Esophagus muscularis mucosa (tissue), 4 donors: Measurements from ENCODE around the gene KRTAP19-6. TPM values are rescaled to one million over a fixed set of nuclear protein-coding genes. Genes with fewer than 3 reads are reported as not detected.

ENCODE experiments used
- DNase-seq: peaks from one replicate; pipeline ENCODE4 v3.0.0-alpha.2; 2017; ENCODE audit errors: extremely low spot score
- H3K27ac ChIP-seq, 4 donors: fragments of 200-600 bp; sonication (generic); replicated peaks in 1 of 4; 1 replicate in 3 of 4; 2 replicates in 1 of 4; pipeline ENCODE4 v1.5.1; 2016 to 2019; ENCODE audit warnings: mild to moderate bottlenecking in 1 of 4
- H3K27me3 ChIP-seq, 4 donors: fragments of 200-600 bp; sonication (generic); one replicate each; pipeline versions ENCODE4 v1.5.1 to v1.6.0; 2016 to 2019
- H3K36me3 ChIP-seq, 4 donors: fragments of 200-600 bp; sonication (generic); one replicate each; pipeline ENCODE4 v1.5.1; 2016 to 2019
- H3K4me1 ChIP-seq, 4 donors: fragments of 200-600 bp; sonication (generic); one replicate each; pipeline ENCODE4 v1.5.1; 2016 to 2019
- H3K4me3 ChIP-seq, 4 donors: fragments of 200-600 bp; sonication (generic); 1 replicate in 2 of 4; 2 replicates in 2 of 4; pipeline ENCODE4 v1.5.1; 2016 to 2019; ENCODE audit warnings: mild to moderate bottlenecking in 4 of 4, moderate library complexity in 1 of 4
- H3K9me3 ChIP-seq, 4 donors: fragments of 200-600 bp; sonication (generic); 1 replicate in 3 of 4; 2 replicates in 1 of 4; pipeline ENCODE4 v1.5.1; 2016 to 2019
- EP300 ChIP-seq: sonication (generic); formaldehyde crosslinking; IDR thresholded peaks from one replicate; pipeline ENCODE4 v1.6.1; 2017; ENCODE audit warnings: antibody characterized with exemption
- POLR2A ChIP-seq: fragments of 450-650 bp; IDR thresholded peaks from one replicate; pipeline ENCODE4 v1.6.1; 2017; ENCODE audit warnings: antibody characterized with exemption, moderate library complexity, mild to moderate bottlenecking, low read depth
- POLR2AphosphoS5 ChIP-seq, 2 donors: sonication (generic); formaldehyde crosslinking; IDR thresholded peaks; one replicate each; pipeline ENCODE4 v1.6.1; 2017; ENCODE audit warnings: antibody characterized with exemption in 2 of 2
- WGBS: methylation state at CpG from one replicate; pipeline ENCODE4 v1.1.5; 2018; 5-methylcytosine and 5-hydroxymethylcytosine counted together
- intact Hi-C: fragments of 100-400 bp; cut with DNase I; formaldehyde crosslinking; loops from one replicate; pipeline ENCODE4 v1.15.1; 2023
- small RNA-seq, 3 donors: library from RNA; depleted of rRNA; stranded (forward); fragments of <200 nt; gene quantifications; one replicate each; pipeline ENCODE3, GENCODE V24; 2016
- total RNA-seq, 4 donors: library from RNA; depleted of rRNA; stranded (reverse); fragments of >200 nt; gene quantifications; one replicate each; pipeline versions ENCODE4 v1.1.0 to v1.2.1, GENCODE V29; 2016
- TF ChIP-seq, protein P1 (sequence below), 3 experiments: fragments of 200-600 bp in 2 of 3; fragments of 450-650 bp in 1 of 3; sonication (generic) in 2 of 3; IDR thresholded peaks; one replicate each; pipeline ENCODE4 v1.5.1; 2017 to 2019; ENCODE audit warnings: antibody characterized with exemption in 3 of 3, mild to moderate bottlenecking in 2 of 3, moderate library complexity in 1 of 3

Gene KRTAP19-6
- total RNA-seq, 4 donors from 2014 or later, result not detected

DNA sequence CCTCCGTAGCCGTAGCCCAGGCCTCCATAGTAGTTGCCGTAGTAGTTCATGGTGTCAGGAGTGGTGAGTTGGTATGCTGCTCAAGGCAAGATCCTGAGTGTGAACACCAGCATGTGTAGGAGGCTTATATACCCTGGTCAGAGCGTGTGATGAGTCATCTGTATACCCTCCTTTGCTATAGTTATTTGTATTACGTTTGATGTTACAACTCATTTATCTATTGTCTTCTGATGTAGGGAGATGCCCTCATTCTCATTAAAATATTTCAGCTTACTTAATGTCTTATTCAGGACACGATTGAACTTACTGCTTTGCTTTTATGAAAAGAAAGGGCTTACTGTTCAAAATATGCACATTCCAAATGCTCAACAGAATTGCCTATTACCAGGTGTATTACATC lies 39.6 kb downstream of the KRTAP19-6 start, which contains the start of gene KRTAP19-5:
TSS of gene KRTAP19-5 (minus strand) at position 101 of the 400 bp plus-strand sequence. CDS start at position 50, 51 bp downstream.
- H3K27me3 ChIP-seq, result no peaks in the 10 kb centered on the region
- intact Hi-C loops, result no loop called here
- no peaks in the 10 kb centered on the region for H3K4me1 ChIP-seq
- DNase-seq, result no peak
- WGBS, result 61% methylated on average over 6 of the region's 6 CpGs
- no peaks in the 10 kb centered on the region for H3K9me3 ChIP-seq
- no peak within 1 kb of the TSS for H3K27ac ChIP-seq
- no peak within 1 kb of the TSS for H3K4me3 ChIP-seq
- TF ChIP-seq POLR2AphosphoS5 (IDR thresholded peaks at IDR 0.05), result no peak
- no peak for TF ChIP-seq POLR2A
- TF ChIP-seq EP300, result no peak
- TF ChIP-seq, protein P1, sequence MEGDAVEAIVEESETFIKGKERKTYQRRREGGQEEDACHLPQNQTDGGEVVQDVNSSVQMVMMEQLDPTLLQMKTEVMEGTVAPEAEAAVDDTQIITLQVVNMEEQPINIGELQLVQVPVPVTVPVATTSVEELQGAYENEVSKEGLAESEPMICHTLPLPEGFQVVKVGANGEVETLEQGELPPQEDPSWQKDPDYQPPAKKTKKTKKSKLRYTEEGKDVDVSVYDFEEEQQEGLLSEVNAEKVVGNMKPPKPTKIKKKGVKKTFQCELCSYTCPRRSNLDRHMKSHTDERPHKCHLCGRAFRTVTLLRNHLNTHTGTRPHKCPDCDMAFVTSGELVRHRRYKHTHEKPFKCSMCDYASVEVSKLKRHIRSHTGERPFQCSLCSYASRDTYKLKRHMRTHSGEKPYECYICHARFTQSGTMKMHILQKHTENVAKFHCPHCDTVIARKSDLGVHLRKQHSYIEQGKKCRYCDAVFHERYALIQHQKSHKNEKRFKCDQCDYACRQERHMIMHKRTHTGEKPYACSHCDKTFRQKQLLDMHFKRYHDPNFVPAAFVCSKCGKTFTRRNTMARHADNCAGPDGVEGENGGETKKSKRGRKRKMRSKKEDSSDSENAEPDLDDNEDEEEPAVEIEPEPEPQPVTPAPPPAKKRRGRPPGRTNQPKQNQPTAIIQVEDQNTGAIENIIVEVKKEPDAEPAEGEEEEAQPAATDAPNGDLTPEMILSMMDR (IDR thresholded peaks at IDR 0.05), result no peak
- no peaks in the 10 kb centered on the region for H3K36me3 ChIP-seq

DNA sequence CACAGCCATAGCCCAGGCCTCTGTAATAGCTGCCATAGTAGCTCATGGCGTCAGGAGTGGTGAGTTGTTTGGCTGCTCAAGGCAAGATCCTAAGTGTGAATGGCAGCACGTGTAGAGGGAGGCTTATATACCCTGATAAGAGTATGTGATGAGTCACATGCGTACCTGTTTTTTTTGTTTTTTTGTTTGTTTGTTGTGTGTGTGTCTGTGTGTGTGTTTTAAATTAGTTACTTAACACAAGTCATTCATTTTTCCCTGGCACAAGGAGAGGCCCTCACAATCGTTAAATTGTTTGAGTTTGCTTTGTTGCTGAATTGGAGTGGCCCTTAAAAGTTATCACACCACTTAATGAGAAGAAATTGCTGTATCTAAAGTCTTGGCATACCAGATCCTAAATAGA lies 44.6 kb downstream of the KRTAP19-6 start, which contains the start of gene KRTAP19-4:
TSS of gene KRTAP19-4 (minus strand) at position 101 of the 400 bp plus-strand sequence. CDS start at position 46, 55 bp downstream.
- intact Hi-C loops, result no loop called here
- no peak within 1 kb of the TSS for H3K27ac ChIP-seq
- H3K9me3 ChIP-seq, result no peaks in the 10 kb centered on the region
- H3K4me1 ChIP-seq, result no peaks in the 10 kb centered on the region
- no peaks in the 10 kb centered on the region for H3K27me3 ChIP-seq
- 84% methylated on average over 4 of the region's 4 CpGs for WGBS
- H3K36me3 ChIP-seq, result no peaks in the 10 kb centered on the region
- TF ChIP-seq, protein P1 (IDR thresholded peaks at IDR 0.05), result no peak
- TF ChIP-seq EP300, result no peak
- TF ChIP-seq POLR2AphosphoS5 (IDR thresholded peaks at IDR 0.05), result no peak
- no peak for TF ChIP-seq POLR2A
- DNase-seq, result no peak
- H3K4me3 ChIP-seq, result no peak within 1 kb of the TSS

DNA sequence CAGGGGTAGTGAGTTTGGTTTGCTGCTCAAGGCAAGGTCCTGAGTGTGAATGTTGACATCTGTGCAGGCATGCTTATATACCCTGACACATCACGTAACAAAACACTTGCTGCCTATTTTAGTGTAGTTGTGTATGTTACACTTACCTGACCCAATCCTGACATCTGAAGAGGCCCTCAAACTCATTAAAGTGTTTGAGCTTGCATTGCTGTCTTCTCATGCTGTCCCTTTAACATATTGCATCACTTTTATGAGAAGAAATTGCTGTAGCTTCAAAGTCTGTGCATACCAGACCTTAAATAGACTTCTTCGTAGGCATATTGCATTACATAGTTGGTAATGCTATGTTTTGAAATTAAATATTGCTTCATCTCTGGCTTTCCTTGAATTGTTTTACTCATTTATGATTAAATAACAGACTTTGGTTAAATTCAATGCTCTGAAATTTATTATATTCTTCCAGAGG lies 49.7 kb downstream of the KRTAP19-6 start, which contains the start of gene KRTAP19-3:
TSS of gene KRTAP19-3 (minus strand) at position 51 of the 466 bp plus-strand sequence. CDS start 56 bp downstream, outside the sequence.
- no peak for DNase-seq
- Histone ChIP-seq H3K9me3 (no peaks in the 10 kb centered on the region), H3K36me3 (no peaks in the 10 kb centered on the region), H3K27ac (no peak within 1 kb of the TSS), H3K4me3 (no peak within 1 kb of the TSS), H3K4me1 (no peaks in the 10 kb centered on the region), H3K27me3 (no peaks in the 10 kb centered on the region)
- 70% methylated on average over 2 of the region's 2 CpGs for whole genome bisulfite sequencing
- intact Hi-C loops, result no loop called here
- TF ChIP-seq EP300 (no peak), POLR2AphosphoS5 (IDR thresholded peaks at IDR 0.05) (no peak), POLR2A (no peak)
- TF ChIP-seq, protein P1 (IDR thresholded peaks at IDR 0.05), result no peak

Small RNA genes lying within 50 kb of the gene (small RNA-seq; reads per million reads assigned to genes)
- 0 reads per million in 3 donors for gene AP000567.1
- gene KRTAP19-10P, result 0 reads per million in 3 donors
- gene KRTAP19-11P, result 0 reads per million in 3 donors
- 0 reads per million in 3 donors for gene KRTAP19-9P
- gene KRTAP22-2, result 0 reads per million in 3 donors

Other genes with a start within 250 kb of the KRTAP19-6 start
- not detected for gene KRTAP26-1, start 221.5 kb downstream of the KRTAP19-6 start, total RNA-seq
- not detected for gene KRTAP27-1, start 204.2 kb downstream of the KRTAP19-6 start, total RNA-seq
- not detected for gene KRTAP23-1, start 193.3 kb downstream of the KRTAP19-6 start, total RNA-seq
- not detected for gene KRTAP13-2, start 169.6 kb downstream of the KRTAP19-6 start, total RNA-seq
- not detected for gene KRTAP13-1, start 145.8 kb downstream of the KRTAP19-6 start, total RNA-seq
- not detected for gene KRTAP13-3, start 115.9 kb downstream of the KRTAP19-6 start, total RNA-seq
- gene KRTAP13-4, start 111.6 kb downstream of the KRTAP19-6 start, total RNA-seq, result not detected
- not detected for gene KRTAP15-1, start 101.6 kb downstream of the KRTAP19-6 start, total RNA-seq
- not detected for gene KRTAP19-1, start 61.5 kb downstream of the KRTAP19-6 start, total RNA-seq
- gene KRTAP19-2, start 54.4 kb downstream of the KRTAP19-6 start, total RNA-seq, result not detected
- gene KRTAP19-3, start 49.9 kb downstream of the KRTAP19-6 start, total RNA-seq, result not detected
- not detected for gene KRTAP19-4, start 44.7 kb downstream of the KRTAP19-6 start, total RNA-seq
- not detected for gene KRTAP19-5, start 39.7 kb downstream of the KRTAP19-6 start, total RNA-seq
- gene KRTAP19-7, start 19.4 kb upstream of the KRTAP19-6 start, total RNA-seq, result not detected
- not detected for gene KRTAP22-2, start 48.5 kb upstream of the KRTAP19-6 start, total RNA-seq
- gene KRTAP6-3, start 50.6 kb upstream of the KRTAP19-6 start, total RNA-seq, result not detected
- gene KRTAP6-2, start 57.0 kb upstream of the KRTAP19-6 start, total RNA-seq, result not detected
- gene KRTAP22-1, start 59.2 kb upstream of the KRTAP19-6 start, total RNA-seq, result not detected
- not detected for gene KRTAP6-1, start 72.1 kb upstream of the KRTAP19-6 start, total RNA-seq
- not detected for gene KRTAP20-1, start 74.6 kb upstream of the KRTAP19-6 start, total RNA-seq
- not detected for gene KRTAP20-4, start 78.8 kb upstream of the KRTAP19-6 start, total RNA-seq
- not detected for gene KRTAP20-2, start 93.3 kb upstream of the KRTAP19-6 start, total RNA-seq
- gene KRTAP20-3, start 101.0 kb upstream of the KRTAP19-6 start, total RNA-seq, result not detected
- gene KRTAP21-3, start 176.9 kb upstream of the KRTAP19-6 start, total RNA-seq, result not detected
- not detected for gene KRTAP21-2, start 205.4 kb upstream of the KRTAP19-6 start, total RNA-seq
- not detected for gene KRTAP21-1, start 213.6 kb upstream of the KRTAP19-6 start, total RNA-seq